ENCODE data around the gene MYCN.
A peak's percentile ranks its signal among the peaks of the same experiment; 100 is the strongest.
"Not testable (repeated sequence)": the region's sequence is repeated elsewhere in the genome, so short reads cannot be mapped to it uniquely, and the experiment has no call there.

The MYCN gene

GRCh38 chr2:15939854-15940660 is at the start of gene MYCN:
Gene MYCN, plus strand, starts transcription at chr2:15940550. Its CDS starts 1,515 bp downstream, at chr2:15942065.
- peak; percentile 20 for DNase-seq

GRCh38 chr2:15890936-15891905 is 49.1 kb upstream of the MYCN start:
- DNase-seq: no peak

- DNase-seq: no peak
These were observed 48.0 kb upstream of the MYCN start for GRCh38 chr2:15892151-15892880.

- no peak for DNase-seq
These were observed 47.3 kb upstream of the MYCN start for GRCh38 chr2:15893085-15893484.

GRCh38 chr2:15893689-15894480 is 46.5 kb upstream of the MYCN start:
- DNase-seq: no peak

GRCh38 chr2:15894481-15895144 is 45.7 kb upstream of the MYCN start:
- DNase-seq: no peak

- DNase-seq: no peak
These were observed 44.5 kb upstream of the MYCN start for GRCh38 chr2:15895615-15896469.

- DNase-seq: no peak
These were observed 43.5 kb upstream of the MYCN start for GRCh38 chr2:15896859-15897258.

- DNase-seq: no peak
These were observed 42.8 kb upstream of the MYCN start for GRCh38 chr2:15897431-15898098.

- no peak for DNase-seq
These were observed 41.1 kb upstream of the MYCN start for GRCh38 chr2:15899327-15899612.

- no peak for DNase-seq
These were observed 40.4 kb upstream of the MYCN start for GRCh38 chr2:15899751-15900493.

- no peak for DNase-seq
These were observed 39.1 kb upstream of the MYCN start for GRCh38 chr2:15901095-15901807.

- DNase-seq: no peak
These were observed 38.6 kb upstream of the MYCN start for GRCh38 chr2:15901808-15902130.

- not testable (repeated sequence) for DNase-seq
These were observed 36.4 kb upstream of the MYCN start for GRCh38 chr2:15903910-15904309.

- no peak for DNase-seq
These were observed 35.1 kb upstream of the MYCN start for GRCh38 chr2:15905267-15905645.

GRCh38 chr2:15905986-15906491 is 34.3 kb upstream of the MYCN start:
- DNase-seq: no peak

GRCh38 chr2:15906778-15907177 is 33.6 kb upstream of the MYCN start:
- no peak for DNase-seq

GRCh38 chr2:15907461-15908324 is 32.7 kb upstream of the MYCN start:
- DNase-seq: no peak
